Fibroblast of skin of right biceps (primary cell): ENCODE results near the gene SFT2D1.

ENCODE experiments used
- DNase-seq: peaks from one replicate; pipeline ENCODE4 v3.0.0-alpha.2; 2013

SFT2D1 gene

GRCh38 chr6:166331503-166332415 lies 10.6 kb downstream of the SFT2D1 start:
- no peak for DNase-seq

- DNase-seq: peak; percentile 6
These were observed 11.7 kb downstream of the SFT2D1 start for GRCh38 chr6:166330612-166331011.

- DNase-seq: no peak
These were observed 16.8 kb downstream of the SFT2D1 start for GRCh38 chr6:166325383-166326042.

GRCh38 chr6:166323395-166323794 lies 18.9 kb downstream of the SFT2D1 start:
- no peak for DNase-seq

DNA sequence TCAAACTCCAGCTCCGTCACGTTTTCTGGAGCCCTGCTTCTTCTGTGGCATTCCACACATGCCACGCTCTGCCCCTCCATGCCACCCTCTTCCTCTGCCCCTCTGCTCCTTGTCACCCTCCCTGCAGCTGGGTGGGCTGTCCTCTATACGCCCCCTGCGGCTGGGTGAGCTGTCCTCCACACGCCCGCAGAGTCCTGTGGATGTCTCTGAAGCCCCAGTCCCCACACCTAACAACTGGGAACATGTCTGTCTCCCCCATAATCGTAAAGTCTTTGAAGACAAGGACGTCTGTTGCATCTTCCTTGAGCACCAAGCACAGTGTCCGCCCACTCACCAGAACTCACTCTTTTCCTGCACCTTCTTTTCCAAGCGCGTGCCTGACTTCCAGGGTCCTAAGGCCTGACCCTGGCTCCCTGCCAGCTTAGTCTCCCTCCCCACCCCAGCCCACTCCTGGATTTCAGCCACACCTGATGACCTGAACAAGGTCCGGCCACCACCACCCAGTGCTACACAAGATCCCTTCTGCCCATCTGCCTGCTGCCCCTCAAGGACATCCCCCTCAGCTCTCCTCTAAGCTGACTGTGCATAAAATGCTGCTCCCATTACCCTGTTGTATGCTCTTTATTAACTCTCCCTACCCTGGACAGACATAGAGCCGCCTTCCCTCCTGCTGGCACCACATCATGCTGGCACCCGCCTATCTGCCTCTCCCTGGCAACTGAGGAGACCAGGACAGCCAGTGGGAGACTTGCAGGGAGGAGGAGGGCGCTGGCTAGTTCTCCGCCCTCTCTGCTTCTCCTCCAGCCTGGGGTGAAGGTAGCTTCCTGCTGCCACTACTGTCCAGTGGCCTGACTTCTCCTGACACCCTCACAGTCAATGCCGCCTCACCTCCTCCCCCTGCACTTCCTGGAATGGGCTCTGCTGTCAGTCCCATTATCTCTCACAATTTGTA lies 23.4 kb downstream of the SFT2D1 start:
- DNase-seq: no peak

DNA sequence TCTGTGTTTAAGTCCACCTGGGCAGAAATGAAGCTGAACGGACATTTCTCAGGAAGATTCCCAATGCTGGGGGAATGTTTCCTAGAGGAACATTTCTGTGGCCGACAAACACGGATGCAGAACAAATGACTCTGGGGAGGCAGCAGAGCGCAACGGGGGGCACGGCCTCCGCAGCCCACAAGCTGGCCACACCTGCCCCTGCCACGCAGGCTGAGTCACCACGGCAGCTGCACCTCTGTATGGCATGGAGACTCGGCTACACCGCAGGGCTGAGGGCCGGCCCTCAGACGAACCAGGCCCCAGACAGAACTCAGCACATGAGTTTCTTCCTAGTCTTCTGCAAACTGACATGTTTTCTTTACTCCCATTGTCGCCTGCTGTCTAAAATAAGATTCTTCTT lies 24.1 kb downstream of the SFT2D1 start:
- DNase-seq: no peak

GRCh38 chr6:166317261-166318212 lies 24.8 kb downstream of the SFT2D1 start:
- DNase-seq: no peak

DNA sequence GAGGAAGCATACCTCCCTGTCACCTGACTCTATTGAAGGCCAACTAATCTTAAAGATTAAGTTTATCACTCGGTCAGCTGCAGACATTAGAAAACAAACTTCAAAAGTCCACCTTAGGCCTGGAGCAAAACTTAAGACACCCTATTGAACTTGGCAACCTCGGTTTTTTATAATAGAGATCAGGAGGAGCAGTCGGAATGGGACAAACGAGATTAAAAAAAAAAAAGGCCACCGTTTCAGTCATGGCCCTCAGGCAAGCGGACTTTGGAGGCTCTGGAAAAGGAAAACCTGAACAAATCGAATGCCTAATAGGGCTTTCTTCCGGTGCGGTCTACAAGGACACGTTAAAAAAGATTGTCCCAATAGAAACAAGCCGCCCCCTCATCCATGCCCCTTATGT lies 26.9 kb downstream of the SFT2D1 start:
- no peak for DNase-seq

DNA sequence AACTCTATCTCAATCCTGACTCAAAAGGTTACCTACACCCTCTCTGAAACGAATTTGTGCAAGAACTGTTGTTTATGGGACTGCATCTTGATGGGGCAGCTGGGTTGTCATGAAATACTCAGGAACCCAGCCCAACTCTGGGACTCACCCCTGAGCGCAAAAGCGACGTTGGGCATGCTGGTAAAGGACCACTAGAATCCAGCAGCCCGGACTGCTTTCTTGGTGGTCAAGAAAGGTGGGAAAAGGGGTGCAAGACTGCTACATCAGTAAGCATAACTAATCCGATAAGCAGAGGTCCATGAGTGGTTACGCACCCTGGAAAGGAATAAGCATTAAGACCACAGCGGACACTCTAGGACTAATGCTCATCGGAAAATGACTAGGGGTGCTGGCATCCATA lies 27.9 kb downstream of the SFT2D1 start:
- DNase-seq: no peak

GRCh38 chr6:166313255-166314070 lies 28.9 kb downstream of the SFT2D1 start:
- DNase-seq: peak; percentile 21

DNA sequence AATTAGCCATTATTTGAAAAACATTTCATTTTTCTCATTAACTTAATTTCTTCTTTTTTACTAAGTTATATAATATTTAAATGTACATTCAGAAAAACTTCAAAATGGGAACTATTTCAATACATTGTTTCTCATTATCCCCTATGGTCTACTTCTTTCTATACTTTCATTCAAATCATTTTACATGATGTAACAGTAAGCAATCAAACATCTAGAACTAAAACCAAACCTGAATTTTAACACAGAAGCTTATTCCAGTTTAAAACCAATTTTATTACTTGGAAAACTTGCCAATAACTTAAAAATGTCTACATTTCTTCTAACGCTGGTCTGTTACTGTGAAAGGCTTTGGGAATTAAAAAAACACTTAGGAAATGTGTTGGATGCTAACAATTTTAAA lies 29.5 kb downstream of the SFT2D1 start:
- no peak for DNase-seq

DNA sequence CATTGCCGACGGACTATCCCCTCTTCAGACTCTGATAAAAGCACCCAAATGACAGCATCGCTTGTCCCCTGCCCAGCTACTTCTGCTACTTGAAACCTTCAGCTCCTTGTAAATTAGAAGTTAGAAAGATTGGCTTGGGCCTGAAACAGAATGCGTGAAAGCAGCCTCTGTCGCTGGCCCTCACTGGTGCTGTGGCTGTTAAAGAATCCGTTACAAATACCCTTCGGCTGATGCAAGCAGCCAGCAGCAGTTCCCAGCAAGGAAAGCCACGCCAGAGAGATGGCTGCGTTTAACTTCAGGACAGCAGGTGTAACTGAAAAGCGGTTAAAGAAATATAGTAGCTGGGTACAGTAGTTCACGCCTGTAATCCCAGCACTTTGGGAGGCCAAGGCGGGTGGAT lies 31.7 kb downstream of the SFT2D1 start:
- DNase-seq: no peak

DNA sequence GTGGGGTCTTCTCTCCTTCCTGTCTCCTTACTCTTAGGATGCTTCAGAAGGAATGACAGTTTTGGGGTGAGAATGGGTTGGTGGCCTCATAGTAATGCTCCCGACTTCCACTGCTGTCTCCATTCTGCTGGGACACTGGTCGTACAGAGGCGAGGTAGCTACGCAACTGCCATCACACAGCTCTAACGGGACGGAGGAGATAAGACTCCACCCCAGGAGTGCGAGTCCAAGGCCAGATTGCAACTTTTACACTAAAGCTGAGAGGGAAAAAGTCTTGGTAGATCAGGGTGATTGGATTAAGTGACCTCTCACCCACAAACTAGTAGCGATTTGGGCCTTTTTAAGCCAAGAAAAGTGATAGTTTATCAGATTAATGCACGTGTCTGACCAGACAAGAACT lies 32.4 kb downstream of the SFT2D1 start:
- DNase-seq: no peak

- DNase-seq: no peak
These were observed 33.4 kb downstream of the SFT2D1 start for GRCh38 chr6:166308769-166309589.

GRCh38 chr6:166308033-166308768 lies 34.1 kb downstream of the SFT2D1 start, which contains the start of gene PRR18:
PRR18 (minus strand) TSS chr6:166308392; CDS start chr6:166308142, 250 bp downstream.
- no peak for DNase-seq

DNA sequence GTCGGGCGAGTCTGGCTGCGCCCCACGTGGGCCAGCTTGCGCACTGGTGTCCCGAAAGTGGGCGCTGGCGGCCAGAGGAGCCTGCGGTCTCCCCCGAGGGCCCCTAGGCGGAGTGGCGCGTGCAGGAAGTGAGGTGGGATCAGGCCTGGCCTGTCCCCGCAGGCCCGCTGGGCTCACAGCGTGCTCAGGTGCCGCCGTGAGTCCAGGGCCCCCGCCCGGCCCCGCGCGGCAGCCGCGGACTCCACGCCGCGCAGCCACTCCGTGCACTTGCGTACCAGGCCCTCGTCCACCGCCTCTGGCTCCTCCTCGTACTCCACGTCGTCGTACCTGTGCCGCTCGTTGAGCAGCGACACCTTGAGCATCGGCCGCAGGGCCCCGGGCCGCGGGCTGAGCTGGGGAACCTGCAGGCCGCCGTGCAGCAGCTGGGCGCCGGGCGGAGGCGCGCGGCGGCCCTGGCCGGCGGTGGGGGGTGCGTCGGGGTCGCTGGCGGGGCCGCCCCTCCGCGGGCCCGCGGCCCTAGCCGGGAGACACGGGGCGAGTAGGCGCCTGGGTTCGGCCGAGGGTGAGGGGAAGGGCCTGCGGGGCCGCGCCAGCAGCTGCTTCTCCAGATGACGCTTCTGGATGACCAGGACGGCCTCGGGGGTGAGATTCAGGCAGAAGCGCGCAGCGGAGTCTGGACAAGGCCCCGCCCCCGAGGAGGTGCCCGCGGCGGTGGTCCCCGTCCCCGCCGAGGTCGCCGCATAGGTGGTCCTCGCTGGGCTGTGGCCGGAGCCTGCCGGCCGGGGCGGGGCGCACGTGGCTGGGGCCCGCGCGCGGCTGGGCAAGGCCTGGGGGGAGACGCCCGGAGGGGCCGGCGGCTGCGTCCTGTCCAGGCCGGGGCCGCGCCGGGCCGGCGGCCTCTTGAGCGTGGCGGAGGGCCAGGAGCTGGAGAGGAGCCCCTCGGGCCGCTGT lies 35.0 kb downstream of the SFT2D1 start:
- no peak for DNase-seq

DNA sequence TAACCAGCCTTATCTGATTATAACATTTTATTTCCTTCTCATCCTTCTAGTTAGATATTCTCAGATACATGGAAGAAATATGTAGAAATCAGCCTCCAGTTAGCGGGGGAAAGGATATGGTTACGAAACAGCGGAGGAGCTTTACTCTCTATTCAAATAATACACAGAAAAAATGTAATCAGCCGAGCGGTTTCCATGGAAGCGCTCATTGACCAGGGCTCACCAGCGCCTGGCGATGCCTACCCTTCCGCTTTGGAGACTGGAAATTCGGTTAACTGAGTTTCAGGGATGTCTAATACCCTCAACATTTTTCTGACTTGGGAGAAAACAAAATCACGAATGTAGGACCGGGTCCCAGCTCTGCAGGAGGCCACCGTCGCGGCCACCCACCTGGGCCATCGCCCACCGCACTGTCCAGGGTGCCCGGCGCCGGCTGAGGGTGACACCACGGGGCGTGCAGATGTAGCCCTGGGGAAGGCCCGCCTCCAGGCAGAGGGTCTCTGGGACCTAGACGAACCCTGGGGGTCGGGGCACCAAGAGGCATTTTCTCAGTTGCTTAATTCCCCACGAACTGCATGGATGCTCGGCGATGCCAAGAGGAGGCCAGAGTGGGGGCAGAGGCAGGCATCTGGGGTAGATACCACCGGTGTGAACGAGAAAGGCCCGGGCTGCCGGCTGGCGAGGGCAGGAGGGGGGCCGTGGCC lies 35.8 kb downstream of the SFT2D1 start:
- no peak for DNase-seq
